HepG2 (cell line): ENCODE measurements around the gene TNFRSF6B. TPM values are rescaled to one million over a fixed set of nuclear protein-coding genes. Genes with fewer than 3 reads are reported as not detected.

Experiments used
- CENPBD1 ChIP-seq: sonication (generic); formaldehyde crosslinking; IDR thresholded peaks from 2 replicates; pipeline ENCODE4 v1.8.0; 2022; ENCODE audit warnings: missing genetic modification reagents, low read depth, mild to moderate bottlenecking, borderline replicate concordance
- DMTF1 ChIP-seq: sonication (generic); formaldehyde crosslinking; IDR thresholded peaks from 2 replicates; pipeline ENCODE4 v1.4.0; 2020; ENCODE audit warnings: mild to moderate bottlenecking, missing genetic modification reagents
- EHMT2 ChIP-seq: fragments of 200-600 bp; sonication (generic); IDR thresholded peaks from 2 replicates; pipeline ENCODE4 v1.7.0; 2017; ENCODE audit warnings: antibody characterized with exemption, low read depth, low read length, borderline replicate concordance
- FOXP4 ChIP-seq: sonication (generic); formaldehyde crosslinking; IDR thresholded peaks from 2 replicates; pipeline ENCODE4 v1.4.0; 2020; ENCODE audit warnings: missing genetic modification reagents
- GLMP ChIP-seq: sonication (generic); formaldehyde crosslinking; IDR thresholded peaks from 2 replicates; pipeline ENCODE4 v1.9.0; 2021; ENCODE audit warnings: missing genetic modification reagents, mild to moderate bottlenecking, borderline replicate concordance
- HNRNPK ChIP-seq: fragments of 200-400 bp; formaldehyde crosslinking; IDR thresholded peaks from 2 replicates; pipeline ENCODE4 v1.6.1; 2018; ENCODE audit warnings: low read length, low read depth, moderate library complexity, mild to moderate bottlenecking; ENCODE audit not compliant: poor library complexity, severe bottlenecking
- KDM1A ChIP-seq: IDR thresholded peaks from 2 replicates; pipeline ENCODE4 v1.6.1; 2016; ENCODE audit warnings: missing compliant biosample characterization
- MXD1 ChIP-seq: sonication (generic); formaldehyde crosslinking; IDR thresholded peaks from 2 replicates; pipeline ENCODE4 v1.4.0; 2020; ENCODE audit warnings: mild to moderate bottlenecking, missing genetic modification reagents
- NCOA1 ChIP-seq: sonication (generic); formaldehyde crosslinking; IDR thresholded peaks from 2 replicates; pipeline ENCODE4 v1.9.0; 2021; ENCODE audit warnings: missing genetic modification reagents
- POLR2AphosphoS2 ChIP-seq: IDR thresholded peaks from 2 replicates; pipeline ENCODE4 v1.6.1; 2011; ENCODE audit warnings: low read depth, low read length, improper control_type of control experiment
- RFX5 ChIP-seq: IDR thresholded peaks from 2 replicates; pipeline ENCODE4 v1.6.1; 2011; ENCODE audit warnings: low read depth, low read length, improper control_type of control experiment
- SALL2 ChIP-seq: sonication (generic); formaldehyde crosslinking; IDR thresholded peaks from 2 replicates; pipeline ENCODE4 v1.8.1; 2023; ENCODE audit warnings: mild to moderate bottlenecking, missing genetic modification reagents, inconsistent platforms
- THAP11 ChIP-seq: IDR thresholded peaks from 2 replicates; pipeline ENCODE4 v1.6.1; 2016; ENCODE audit warnings: missing biosample characterization, missing genetic modification reagents
- ZC3H13 ChIP-seq: sonication (generic); formaldehyde crosslinking; IDR thresholded peaks from 2 replicates; pipeline ENCODE4 v1.8.1; 2023; ENCODE audit warnings: mild to moderate bottlenecking, missing genetic modification reagents, moderate library complexity
- ZHX1 ChIP-seq: sonication (generic); formaldehyde crosslinking; IDR thresholded peaks from 2 replicates; pipeline ENCODE4 v1.8.1; 2022; ENCODE audit warnings: low read depth, mild to moderate bottlenecking, missing genetic modification reagents
- ZMYM3 ChIP-seq: sonication (generic); formaldehyde crosslinking; IDR thresholded peaks from 2 replicates; pipeline ENCODE4 v1.5.1; 2020; ENCODE audit warnings: mild to moderate bottlenecking, missing genetic modification reagents
- ZNF496 ChIP-seq: sonication (generic); formaldehyde crosslinking; IDR thresholded peaks from 2 replicates; pipeline ENCODE4 v1.8.1; 2023; ENCODE audit warnings: mild to moderate bottlenecking, moderate library complexity, missing genetic modification reagents; ENCODE audit not compliant: insufficient replicate concordance
- ZNF740 ChIP-seq: sonication (generic); formaldehyde crosslinking; IDR thresholded peaks from 2 replicates; pipeline ENCODE4 v1.4.0; 2020; ENCODE audit warnings: missing genetic modification reagents
- ZSCAN12 ChIP-seq: sonication (generic); formaldehyde crosslinking; IDR thresholded peaks from 2 replicates; pipeline ENCODE4 v1.9.0; 2021; ENCODE audit warnings: mild to moderate bottlenecking, missing genetic modification reagents
- polyA plus RNA-seq, 8 experiments: library from polyadenylated mRNA; depleted of rRNA in 3 of 8; stranded (reverse) in 7 of 8; unstranded in 1 of 8; fragments of >200 nt; fragmentation: Illumina TruSeq in 4 of 8; extraction: Trizol in 4 of 8; gene quantifications; 2 replicates each; pipeline versions ENCODE4 v1.2.1 to v1.2.3, GENCODE V29; 2011 to 2016; ENCODE audit warnings: low read depth in 4 of 8, missing spikeins in 1 of 8, mixed read lengths in 1 of 8; ENCODE audit not compliant: insufficient read depth in 1 of 8
- total RNA-seq, 5 experiments: library from RNA; depleted of rRNA; stranded (reverse); fragments of >200 nt; fragmentation: Illumina TruSeq; extraction: Trizol; gene quantifications; 2 replicates each; pipeline ENCODE4 v1.2.3, GENCODE V29; 2016; ENCODE audit warnings: low read depth in 1 of 5

TNFRSF6B gene
- total and polyA plus RNA-seq, 2 of the 13 experiments (the other 11 are each of a cell fraction or from before 2014, with no cell fraction given): 0.24 TPM; not detected in 1

- no peak for TF ChIP-seq EHMT2
- no peak for TF ChIP-seq CENPBD1 (CRISPR knock-in tag)
- TF ChIP-seq DMTF1 (CRISPR knock-in tag): peak; percentile 90; the same call in 1 of the 2 replicates
- no peak for TF ChIP-seq POLR2AphosphoS2
- no peak for TF ChIP-seq ZSCAN12 (CRISPR knock-in tag)
- peak; percentile 78 for TF ChIP-seq HNRNPK
- peak; percentile 45; the same call in 1 of the 2 replicates for TF ChIP-seq FOXP4 (CRISPR knock-in tag)
- TF ChIP-seq ZC3H13 (CRISPR knock-in tag): peak; percentile 95
- TF ChIP-seq SALL2 (CRISPR knock-in tag): no peak; the same call in 1 of the 2 replicates
- TF ChIP-seq ZMYM3 (CRISPR knock-in tag): peak; percentile 29; the same call in 1 of the 2 replicates
- TF ChIP-seq RFX5: no peak
- TF ChIP-seq KDM1A (CRISPR knock-in tag): no peak
- TF ChIP-seq THAP11 (CRISPR knock-in tag): peak; percentile 75; the same call in 1 of the 2 replicates
- TF ChIP-seq GLMP (CRISPR knock-in tag): no peak
- no peak for TF ChIP-seq NCOA1
- TF ChIP-seq MXD1 (CRISPR knock-in tag): peak; percentile 84
- peak; percentile 88 for TF ChIP-seq ZNF740 (CRISPR knock-in tag)
- TF ChIP-seq ZNF496: no peak
- TF ChIP-seq ZHX1 (CRISPR knock-in tag): peak; percentile 86
Observed at GRCh38 chr20:63737945-63738686, 41.7 kb downstream of the TNFRSF6B start (continued).
